ENCODE data around the gene HSD17B1.

DNA sequence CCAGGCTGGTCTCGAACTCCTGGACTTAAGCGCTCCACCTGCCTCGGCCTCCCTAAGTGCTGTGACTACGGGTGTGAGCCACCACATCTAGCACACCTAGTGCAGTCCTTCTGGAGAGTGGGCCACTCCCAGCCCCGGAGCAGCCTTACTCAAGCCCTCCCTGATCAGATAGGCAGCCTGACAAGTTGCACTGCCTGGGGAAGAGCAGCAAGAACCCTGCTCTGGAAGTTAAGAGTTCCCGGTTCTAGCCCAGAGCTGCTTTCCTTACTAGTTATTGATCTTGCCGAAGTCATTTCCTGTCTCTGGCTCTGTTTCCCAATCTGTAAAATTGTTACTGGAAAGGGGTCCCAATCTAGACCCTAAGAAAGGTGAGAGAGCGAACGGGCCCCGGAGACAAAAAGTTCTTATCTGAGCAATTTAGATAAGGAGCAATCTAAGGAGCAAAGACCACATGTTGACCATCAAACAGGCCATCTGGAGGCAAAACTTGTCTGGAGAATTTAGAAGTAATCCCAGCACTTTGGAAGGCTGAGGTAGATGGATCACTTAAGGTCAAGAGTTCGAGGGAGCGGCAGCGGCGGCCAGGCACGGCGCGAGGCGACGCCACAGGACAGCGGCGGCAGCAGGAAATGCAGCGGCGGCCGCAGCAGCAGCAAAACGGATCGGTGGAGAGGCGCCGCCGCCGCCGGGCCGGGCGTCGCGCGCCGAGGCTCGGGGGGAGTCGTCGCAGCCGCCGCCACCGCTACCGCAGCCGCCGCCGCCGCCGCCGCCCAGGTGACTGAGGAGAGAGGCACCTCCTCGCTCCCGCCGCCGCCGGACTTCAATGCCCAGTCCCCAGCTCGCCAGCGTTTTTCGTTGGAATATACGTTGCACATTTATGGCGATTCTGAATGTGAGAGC is 21.0 kb upstream of the HSD17B1 start:
- TF ChIP-seq CTCF (IDR thresholded peaks at IDR 0.05) (peak in 5 of 6 experiments; percentile 40 to 75 (median 70)), POLR2A (IDR thresholded peaks at IDR 0.05) (peak in 1 of 4 donors; percentile 22)
